Measurements from ENCODE around the gene DQX1.

The DQX1 gene

GRCh38 chr2:74507926-74508520 is 18.0 kb downstream of the DQX1 start:
- DNase-seq: no peak

GRCh38 chr2:74507145-74507925 is 18.7 kb downstream of the DQX1 start, which contains the start of gene PCGF1:
TSS of gene PCGF1 (minus strand) at chr2:74507695. CDS start at chr2:74507668, 27 bp downstream.
- peak; percentile 88 to 92 for DNase-seq

- DNase-seq: no peak
Observed at GRCh38 chr2:74505448-74506246, 20.4 kb downstream of the DQX1 start.

- DNase-seq: no peak
Observed at GRCh38 chr2:74504591-74504990, 21.4 kb downstream of the DQX1 start.

GRCh38 chr2:74503506-74504475 is 22.2 kb downstream of the DQX1 start:
- no peak for DNase-seq

- no peak for DNase-seq
Observed at GRCh38 chr2:74502720-74503505, 23.1 kb downstream of the DQX1 start.

- DNase-seq: no peak
Observed at GRCh38 chr2:74502147-74502719, 23.8 kb downstream of the DQX1 start.

GRCh38 chr2:74501335-74502071 is 24.5 kb downstream of the DQX1 start:
- no peak for DNase-seq

- no peak for DNase-seq
Observed at GRCh38 chr2:74500578-74500946, 25.5 kb downstream of the DQX1 start.

GRCh38 chr2:74499940-74500577 is 26.0 kb downstream of the DQX1 start:
- no peak for DNase-seq

- DNase-seq: no peak
Observed at GRCh38 chr2:74499267-74499939, 26.6 kb downstream of the DQX1 start, which contains the start of gene LBX2. TSS of gene LBX2 (minus strand) at chr2:74499603. CDS start at chr2:74499537, 66 bp downstream.

GRCh38 chr2:74498500-74499266 is 27.3 kb downstream of the DQX1 start:
- no peak for DNase-seq

GRCh38 chr2:74497777-74498499 is 28.1 kb downstream of the DQX1 start:
- DNase-seq: no peak

GRCh38 chr2:74496997-74497776 is 28.8 kb downstream of the DQX1 start:
- no peak for DNase-seq

GRCh38 chr2:74495440-74495839 is 30.6 kb downstream of the DQX1 start:
- no peak for DNase-seq

- DNase-seq: no peak
Observed at GRCh38 chr2:74493546-74493945, 32.5 kb downstream of the DQX1 start.
